Measurements from ENCODE around the gene SYK.

The SYK gene

DNA sequence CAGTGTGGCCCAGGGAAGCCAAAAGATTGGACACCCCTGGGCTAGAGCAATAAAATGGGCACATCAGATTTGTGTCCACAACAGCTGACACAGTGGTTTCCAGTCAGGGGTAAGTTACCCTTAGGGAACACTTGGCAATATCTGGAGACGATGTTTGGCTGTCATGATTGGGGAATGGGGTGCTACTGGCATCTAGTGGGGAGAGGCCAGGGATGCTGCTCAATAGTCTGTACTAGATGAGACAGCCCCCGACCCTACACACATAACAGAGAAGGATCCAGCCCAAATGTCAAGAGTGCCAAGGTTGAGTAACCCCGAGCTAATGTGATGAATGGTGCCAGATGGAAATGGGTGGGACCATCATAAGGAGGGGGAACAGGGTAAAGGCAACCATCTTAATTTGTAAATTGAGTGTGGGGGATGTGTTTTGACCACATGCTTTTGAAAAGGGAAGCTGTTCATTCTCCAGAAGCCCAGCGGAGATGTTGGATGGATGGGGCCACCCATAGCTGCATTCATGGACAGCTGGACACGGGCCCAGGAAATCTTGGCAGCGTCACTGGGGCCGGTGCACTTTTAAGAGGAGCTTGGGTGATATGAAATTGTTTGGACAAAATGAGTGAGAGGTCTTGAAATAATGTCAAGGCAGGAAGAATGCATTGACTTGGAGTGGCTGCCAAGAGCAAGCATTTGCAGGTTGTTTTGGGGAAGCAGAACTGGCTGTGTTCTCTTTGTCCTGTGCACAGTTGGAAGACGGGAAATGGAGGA is 33.4 kb downstream of the SYK start:
- DNase-seq (ENCODE audit: low read depth) = no peak
- no peak overlapping the region for H3K4me3 ChIP-seq (ENCODE audit: low read depth, low read length)
- TF ChIP-seq, protein P1, sequence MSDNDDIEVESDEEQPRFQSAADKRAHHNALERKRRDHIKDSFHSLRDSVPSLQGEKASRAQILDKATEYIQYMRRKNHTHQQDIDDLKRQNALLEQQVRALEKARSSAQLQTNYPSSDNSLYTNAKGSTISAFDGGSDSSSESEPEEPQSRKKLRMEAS (IDR thresholded peaks at IDR 0.05; ENCODE audit: low read depth, low read length) = no peak
- TF ChIP-seq POLR2A (IDR thresholded peaks at IDR 0.05; ENCODE audit: extremely low read depth, insufficient read length) (no peak), MYC (IDR thresholded peaks at IDR 0.05; ENCODE audit: low read depth, low read length) (no peak)
- TF ChIP-seq, protein P2, sequence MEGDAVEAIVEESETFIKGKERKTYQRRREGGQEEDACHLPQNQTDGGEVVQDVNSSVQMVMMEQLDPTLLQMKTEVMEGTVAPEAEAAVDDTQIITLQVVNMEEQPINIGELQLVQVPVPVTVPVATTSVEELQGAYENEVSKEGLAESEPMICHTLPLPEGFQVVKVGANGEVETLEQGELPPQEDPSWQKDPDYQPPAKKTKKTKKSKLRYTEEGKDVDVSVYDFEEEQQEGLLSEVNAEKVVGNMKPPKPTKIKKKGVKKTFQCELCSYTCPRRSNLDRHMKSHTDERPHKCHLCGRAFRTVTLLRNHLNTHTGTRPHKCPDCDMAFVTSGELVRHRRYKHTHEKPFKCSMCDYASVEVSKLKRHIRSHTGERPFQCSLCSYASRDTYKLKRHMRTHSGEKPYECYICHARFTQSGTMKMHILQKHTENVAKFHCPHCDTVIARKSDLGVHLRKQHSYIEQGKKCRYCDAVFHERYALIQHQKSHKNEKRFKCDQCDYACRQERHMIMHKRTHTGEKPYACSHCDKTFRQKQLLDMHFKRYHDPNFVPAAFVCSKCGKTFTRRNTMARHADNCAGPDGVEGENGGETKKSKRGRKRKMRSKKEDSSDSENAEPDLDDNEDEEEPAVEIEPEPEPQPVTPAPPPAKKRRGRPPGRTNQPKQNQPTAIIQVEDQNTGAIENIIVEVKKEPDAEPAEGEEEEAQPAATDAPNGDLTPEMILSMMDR (IDR thresholded peaks at IDR 0.05; ENCODE audit: low read depth, low read length) = no peak

DNA sequence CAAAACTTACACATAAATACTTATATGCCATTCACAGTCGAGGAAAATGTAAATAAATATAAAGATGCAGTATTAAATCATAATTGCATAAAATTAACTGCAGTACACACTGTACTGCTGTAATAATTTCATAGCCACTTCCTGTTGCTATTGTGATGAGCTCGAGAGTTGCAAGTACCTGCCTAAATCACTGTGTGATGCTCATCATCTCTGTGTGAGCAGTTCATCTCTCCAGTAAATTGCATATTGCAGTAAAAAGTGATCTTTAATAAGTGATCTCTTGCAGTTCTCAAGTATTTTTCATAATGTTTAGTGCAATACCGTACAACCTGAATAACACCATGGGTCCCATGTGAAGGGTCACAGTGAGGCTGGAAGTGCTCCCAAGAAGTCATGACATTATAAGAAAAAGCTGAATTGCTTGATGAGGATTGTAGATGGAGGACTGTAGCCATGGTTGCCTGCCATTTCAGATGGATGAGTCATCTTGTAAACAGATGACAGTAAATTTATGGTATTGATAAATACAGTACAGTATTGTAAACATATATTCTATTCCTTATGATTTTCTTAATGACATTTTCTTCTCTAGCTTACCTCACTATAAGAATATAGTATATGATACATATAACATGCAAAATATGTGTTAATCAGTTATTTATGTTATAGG is 34.9 kb downstream of the SYK start:
- no peak overlapping the region for H3K4me3 ChIP-seq (ENCODE audit: low read depth, low read length)
- DNase-seq (ENCODE audit: low read depth) = no peak
- TF ChIP-seq MYC (IDR thresholded peaks at IDR 0.05; ENCODE audit: low read depth, low read length) (no peak), POLR2A (IDR thresholded peaks at IDR 0.05; ENCODE audit: extremely low read depth, insufficient read length) (no peak)
- TF ChIP-seq, protein P2 (IDR thresholded peaks at IDR 0.05; ENCODE audit: low read depth, low read length) = no peak
- TF ChIP-seq, protein P1 (IDR thresholded peaks at IDR 0.05; ENCODE audit: low read depth, low read length) = no peak

DNA sequence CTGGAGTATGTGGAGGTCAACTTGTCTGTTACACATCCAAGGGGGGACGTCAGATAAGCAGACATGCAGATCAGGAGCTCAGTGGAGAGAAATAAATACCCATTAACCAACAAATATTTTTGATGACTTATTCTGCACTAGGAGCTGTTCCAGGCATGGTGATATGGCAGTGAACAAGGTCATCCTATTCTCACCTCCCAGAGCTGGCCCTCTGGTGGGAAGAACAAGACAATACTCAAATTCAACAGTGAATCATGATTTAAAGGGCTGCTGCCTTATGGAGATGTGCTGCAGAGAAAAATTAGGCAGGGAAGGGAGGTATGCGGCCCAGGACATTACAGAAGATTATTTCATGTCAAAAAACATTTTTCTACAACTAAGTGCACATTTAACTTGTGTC is 36.5 kb downstream of the SYK start:
- no peak for DNase-seq (ENCODE audit: low read depth)
- no peak overlapping the region for H3K4me3 ChIP-seq (ENCODE audit: low read depth, low read length)
- TF ChIP-seq POLR2A (IDR thresholded peaks at IDR 0.05; ENCODE audit: extremely low read depth, insufficient read length) = no peak
- TF ChIP-seq, protein P1 (IDR thresholded peaks at IDR 0.05; ENCODE audit: low read depth, low read length) = no peak
- TF ChIP-seq, protein P2 (IDR thresholded peaks at IDR 0.05; ENCODE audit: low read depth, low read length) = no peak
- TF ChIP-seq MYC (IDR thresholded peaks at IDR 0.05; ENCODE audit: low read depth, low read length) = no peak

DNA sequence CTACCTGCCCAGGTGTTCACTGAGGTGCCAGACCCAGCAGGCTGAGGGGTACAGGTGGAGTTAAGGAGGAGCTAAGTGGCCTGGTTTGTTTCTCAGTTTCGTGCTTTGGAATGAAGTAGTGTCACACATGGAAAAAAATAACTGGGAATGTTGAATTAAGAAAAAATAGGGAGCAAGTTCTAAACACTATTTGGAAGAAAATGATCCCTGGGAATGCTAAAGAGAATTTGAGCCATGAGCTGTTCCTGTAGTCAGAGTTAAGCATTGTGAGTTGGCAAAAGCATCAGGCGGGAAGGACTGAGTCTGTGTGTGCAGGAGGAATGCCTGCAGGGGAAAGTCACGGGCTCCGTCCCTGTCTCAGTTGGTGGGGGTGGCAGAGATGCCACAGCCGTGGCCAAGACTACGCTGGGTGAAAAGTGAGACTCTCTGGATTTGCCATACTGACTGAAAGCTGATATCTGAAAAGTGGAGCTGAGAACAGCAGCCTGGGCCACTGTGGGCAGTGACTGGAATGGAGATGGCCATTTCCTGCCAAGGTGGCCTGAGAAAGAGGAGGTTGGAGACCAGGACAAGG is 37.0 kb downstream of the SYK start:
- TF ChIP-seq, protein P1 (IDR thresholded peaks at IDR 0.05; ENCODE audit: low read depth, low read length) = no peak
- TF ChIP-seq, protein P2 (IDR thresholded peaks at IDR 0.05; ENCODE audit: low read depth, low read length) = no peak
- TF ChIP-seq MYC (IDR thresholded peaks at IDR 0.05; ENCODE audit: low read depth, low read length) (no peak), POLR2A (IDR thresholded peaks at IDR 0.05; ENCODE audit: extremely low read depth, insufficient read length) (no peak)
- no peak for DNase-seq (ENCODE audit: low read depth)
- no peak overlapping the region for H3K4me3 ChIP-seq (ENCODE audit: low read depth, low read length)

DNA sequence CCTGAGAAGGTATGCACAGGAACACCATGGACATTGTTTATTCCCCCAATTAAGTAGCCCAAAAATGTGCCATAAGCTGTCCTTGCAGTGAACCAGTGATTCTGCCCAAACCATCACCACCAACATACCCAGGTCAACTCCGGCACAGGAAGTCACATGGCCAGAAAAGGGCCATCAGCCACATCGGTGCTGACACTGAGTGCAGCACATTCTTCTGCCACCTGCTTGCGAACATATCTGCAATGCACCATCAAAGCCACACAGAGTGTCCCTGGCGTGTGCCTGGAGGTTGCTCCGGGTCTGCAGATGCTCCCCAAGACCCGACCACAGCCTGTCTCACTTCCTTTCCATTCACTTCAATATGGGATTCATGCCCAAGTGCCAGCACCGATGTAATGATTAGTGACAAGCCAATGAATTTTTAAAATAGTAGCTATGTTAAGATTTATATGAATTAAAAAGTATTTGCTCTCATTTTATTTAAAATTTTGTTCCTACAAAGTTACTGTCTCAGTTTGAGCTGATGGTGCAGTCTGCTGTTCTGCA is 37.6 kb downstream of the SYK start:
- no peak overlapping the region for H3K4me3 ChIP-seq (ENCODE audit: low read depth, low read length)
- DNase-seq (ENCODE audit: low read depth) = no peak
- TF ChIP-seq, protein P1 (IDR thresholded peaks at IDR 0.05; ENCODE audit: low read depth, low read length) = no peak
- TF ChIP-seq POLR2A (IDR thresholded peaks at IDR 0.05; ENCODE audit: extremely low read depth, insufficient read length) = no peak
- TF ChIP-seq MYC (IDR thresholded peaks at IDR 0.05; ENCODE audit: low read depth, low read length) = no peak
- TF ChIP-seq, protein P2 (IDR thresholded peaks at IDR 0.05; ENCODE audit: low read depth, low read length) = no peak

Data from NB4 (cell line).